LNCAP (cell line): Measurements from ENCODE around the gene PPP2R3B.

Experiments used
- CTCF ChIP-seq: fragments of 450-650 bp; IDR thresholded peaks from 2 replicates; pipeline ENCODE4 v1.5.1; 2017; ENCODE audit warnings: mild to moderate bottlenecking

The PPP2R3B gene

DNA sequence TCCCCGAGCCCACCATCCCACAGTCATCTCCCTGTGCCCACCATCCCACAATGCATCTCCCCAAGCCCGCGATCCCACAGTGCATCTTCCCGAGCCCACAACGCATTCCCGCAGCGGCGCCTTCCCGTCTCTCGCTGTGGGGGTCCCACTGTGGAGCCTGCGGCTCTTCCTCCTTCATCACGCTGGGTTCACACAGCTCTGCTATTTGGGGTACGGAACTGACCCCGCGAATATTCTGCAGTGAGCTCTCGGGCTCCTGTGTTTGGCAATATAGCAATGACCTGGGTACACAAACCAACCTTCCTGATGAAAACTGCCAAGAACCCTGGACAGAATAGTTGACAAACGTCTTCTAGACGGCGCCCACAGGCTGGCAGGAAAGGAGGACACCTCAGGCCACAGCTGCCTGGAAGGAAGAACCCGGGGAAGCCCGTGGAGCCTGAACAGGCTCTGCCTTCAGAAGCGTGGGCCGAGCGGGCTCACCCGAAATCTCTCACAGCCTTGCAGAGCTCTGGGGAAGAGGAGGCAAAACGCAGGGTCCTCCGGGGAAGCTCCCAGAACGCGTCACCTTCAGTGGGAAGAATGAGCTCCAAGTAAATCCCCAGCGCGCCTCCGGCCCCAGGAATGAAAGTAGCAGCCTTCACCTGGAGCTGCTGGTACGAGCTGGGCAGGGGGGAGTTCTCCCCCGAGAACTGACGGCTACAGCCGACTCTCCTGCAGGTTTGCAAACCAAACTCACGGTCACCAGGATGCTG is 22.9 kb downstream of the PPP2R3B start:
- TF ChIP-seq CTCF, result no peak

DNA sequence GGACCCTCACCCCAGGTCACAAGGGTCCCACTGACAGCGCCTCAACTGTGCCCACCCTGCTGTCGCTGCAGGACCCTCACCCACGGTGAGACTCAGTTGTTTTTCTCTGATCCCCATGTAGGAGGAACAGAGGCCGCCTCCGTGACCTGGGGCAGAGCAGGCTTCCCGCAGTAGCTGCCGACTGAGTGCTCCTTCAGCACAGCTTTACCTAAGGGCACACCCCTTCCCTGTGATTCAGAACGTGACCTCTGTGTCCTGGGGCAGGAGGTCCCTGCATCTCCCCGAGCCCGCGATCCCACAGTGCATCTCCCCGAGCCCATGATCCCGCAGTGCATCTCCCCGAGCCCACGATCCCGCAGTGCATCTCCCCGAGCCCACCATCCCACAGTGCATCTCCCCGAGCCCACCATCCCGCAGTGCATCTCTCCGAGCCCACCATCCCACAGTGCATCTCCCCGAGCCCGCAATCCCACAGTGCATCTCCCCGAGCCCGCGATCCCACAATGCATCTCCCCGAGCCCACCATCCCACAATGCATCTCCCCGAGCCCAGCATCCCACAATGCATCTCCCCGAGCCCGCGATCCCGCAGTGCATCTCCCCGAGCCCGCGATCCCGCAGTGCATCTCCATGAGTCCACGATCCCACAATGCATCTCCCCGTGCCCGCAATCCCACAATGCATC is 23.6 kb downstream of the PPP2R3B start:
- TF ChIP-seq CTCF, result no peak

DNA sequence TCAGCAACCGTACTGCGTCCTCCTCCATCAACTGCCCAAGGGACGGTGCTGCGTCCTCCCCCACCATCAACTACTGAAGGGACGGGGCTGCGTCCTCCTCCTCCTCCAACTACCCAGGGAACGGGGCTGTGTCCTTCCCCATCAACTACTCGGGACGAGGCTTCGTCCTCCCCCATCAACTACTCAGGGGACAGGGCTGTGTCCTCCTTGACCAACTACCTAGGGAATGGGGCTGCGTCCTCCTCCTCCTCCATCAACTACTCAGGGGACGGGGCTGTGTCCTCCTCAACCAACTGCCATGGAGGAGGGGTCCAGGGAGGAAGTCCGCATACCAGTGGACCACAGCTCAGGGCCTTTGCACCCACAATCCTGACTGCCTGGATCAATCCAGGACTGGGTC is 24.4 kb downstream of the PPP2R3B start:
- no peak for TF ChIP-seq CTCF

- no peak for TF ChIP-seq CTCF
Observed at GRCh38 chrX:361231-362145, 25.2 kb downstream of the PPP2R3B start.

DNA sequence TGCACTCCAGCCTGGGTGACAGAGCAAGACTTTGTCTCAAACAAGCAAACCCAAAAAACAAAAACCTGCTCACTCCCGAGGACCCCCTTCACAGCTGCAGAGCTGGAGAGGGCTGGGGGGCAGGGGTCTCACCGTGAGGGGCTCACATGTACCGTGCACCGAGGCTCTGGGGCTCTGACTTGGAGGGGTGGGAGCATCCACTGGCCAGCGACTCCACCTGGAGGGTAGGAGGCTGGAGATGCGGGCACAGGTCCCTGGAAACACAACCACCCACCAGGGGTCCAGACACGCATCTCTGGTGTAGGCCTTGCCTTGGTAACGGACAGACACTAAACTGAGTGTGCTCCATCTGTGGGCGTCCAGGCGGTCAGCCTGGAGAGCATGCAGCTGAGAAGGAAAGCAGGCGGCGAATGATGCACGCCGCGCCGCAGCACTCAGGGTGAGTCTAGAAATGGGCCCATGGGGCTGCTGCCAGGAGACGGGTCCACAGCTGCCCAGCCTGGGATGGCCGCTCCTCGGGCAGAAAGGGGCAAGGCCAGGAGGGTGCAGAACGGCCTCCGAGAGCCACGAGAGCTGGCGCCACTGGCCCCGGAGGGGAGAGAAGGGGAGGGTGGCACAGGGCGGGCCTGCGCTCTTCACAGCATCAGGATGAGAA is 26.1 kb downstream of the PPP2R3B start:
- no peak for TF ChIP-seq CTCF

- TF ChIP-seq CTCF, result no peak
Observed at GRCh38 chrX:358651-359143, 28.0 kb downstream of the PPP2R3B start.
